ENCODE results near the gene PCIF1. TPM values are rescaled to one million over a fixed set of nuclear protein-coding genes. Genes with fewer than 3 reads are reported as not detected.
"Not testable (repeated sequence)": the region's sequence is repeated elsewhere in the genome, so short reads cannot be mapped to it uniquely, and the experiment has no call there.

The PCIF1 gene
- total and polyA plus RNA-seq, 4 donors, result 15.5 to 43.4 (median 32.9) TPM

DNA sequence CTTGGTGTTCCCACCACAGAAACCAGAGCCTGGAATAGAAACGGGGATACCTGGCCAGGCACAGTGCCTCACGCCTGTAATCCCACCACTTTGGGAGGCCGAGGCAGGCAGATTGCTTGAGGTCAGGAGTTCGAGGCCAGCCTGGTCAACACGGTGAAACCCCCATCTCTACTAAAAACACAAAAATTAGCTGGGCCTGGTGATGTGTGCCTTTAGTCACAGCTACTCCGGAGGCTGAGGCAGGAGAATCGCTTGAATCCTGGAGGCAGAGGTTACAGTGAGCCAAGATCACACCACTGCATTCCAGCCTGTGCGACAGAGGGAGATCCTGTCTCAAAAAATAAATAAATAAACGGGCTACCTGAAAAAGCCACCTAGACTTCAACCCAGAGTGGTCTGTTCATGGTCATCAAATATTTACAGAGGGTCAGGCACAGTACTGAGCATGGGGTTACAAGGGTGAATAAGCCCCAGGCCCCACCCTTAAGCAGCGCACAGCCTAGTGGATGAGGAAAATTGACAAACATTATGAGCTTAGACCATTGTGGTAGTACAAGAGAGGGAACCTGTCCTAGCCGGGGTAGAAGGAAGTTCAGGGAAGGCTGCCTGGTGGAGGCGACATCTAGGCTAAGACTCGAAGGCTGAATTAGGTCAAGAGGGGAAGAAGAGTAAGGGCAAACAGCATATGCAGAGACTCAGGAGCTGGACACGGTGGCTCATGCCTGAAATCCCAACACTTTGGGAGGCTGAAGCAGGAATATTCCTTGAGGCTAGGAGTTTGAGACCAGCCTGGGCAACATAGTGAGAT lies 7.2 kb upstream of the PCIF1 start:
- H3K4me3 ChIP-seq (ENCODE audit: low read length in 2 of 2), result no peak overlapping the region
- H3K27ac ChIP-seq (ENCODE audit: low read depth in 1 of 2, low read length in 2 of 2), result no peak overlapping the region
- no peak for DNase-seq
- H3K36me3 ChIP-seq (ENCODE audit: control insufficient read depth in 1 of 2, insufficient read depth in 2 of 2, low read length in 1 of 2), result no peaks in the 10 kb centered on the region
- no peaks in the 10 kb centered on the region for H3K4me1 ChIP-seq (ENCODE audit: control insufficient read depth in 1 of 2, insufficient read depth in 2 of 2, low read length in 2 of 2)
- no peaks in the 10 kb centered on the region for H3K27me3 ChIP-seq (ENCODE audit: control insufficient read depth in 1 of 2, insufficient read depth in 2 of 2, low read length in 1 of 2)
- ATAC-seq (ENCODE audit: low FRiP score), result no peak
- WGBS, 2 donors, result 81 to 83% methylated on average over 14 of the region's 14 CpGs
- intact Hi-C loops (cut with DNase I), result no loop called here
- no peaks in the 10 kb centered on the region for H3K9me3 ChIP-seq (ENCODE audit: control insufficient read depth, low read length)

DNA sequence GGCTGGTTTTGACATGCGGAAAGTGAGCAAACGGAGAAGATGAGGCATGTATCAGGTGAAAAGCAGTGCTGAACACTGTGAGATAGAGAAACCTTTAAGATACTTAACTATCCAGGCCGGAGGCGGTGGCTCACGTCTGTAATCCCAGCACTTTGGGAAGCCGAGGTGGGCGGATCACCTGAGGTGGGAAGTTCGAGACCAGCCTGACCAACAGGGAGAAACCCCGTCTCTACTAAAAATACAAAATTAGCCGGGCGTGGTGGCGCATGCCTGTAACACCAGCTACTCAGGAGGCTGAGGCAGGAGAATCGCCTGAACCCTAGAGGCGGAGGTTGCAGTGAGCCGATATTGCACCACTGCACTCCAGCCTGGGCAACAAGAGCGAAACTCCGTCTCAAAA lies 2.8 kb upstream of the PCIF1 start:
- not testable (repeated sequence) for ATAC-seq (ENCODE audit: low FRiP score); H3K27me3 ChIP-seq (ENCODE audit: control insufficient read depth in 1 of 2, insufficient read depth in 2 of 2, low read length in 1 of 2); H3K36me3 ChIP-seq (ENCODE audit: control insufficient read depth in 1 of 2, insufficient read depth in 2 of 2, low read length in 1 of 2); DNase-seq; H3K4me3 ChIP-seq (ENCODE audit: low read length in 2 of 2); H3K9me3 ChIP-seq (ENCODE audit: control insufficient read depth, low read length); H3K27ac ChIP-seq (ENCODE audit: low read depth in 1 of 2, low read length in 2 of 2); H3K4me1 ChIP-seq (ENCODE audit: control insufficient read depth in 1 of 2, insufficient read depth in 2 of 2, low read length in 2 of 2)
- intact Hi-C loops (cut with DNase I), result loop anchor here in 1 of 2 donors (10.0 kb wide), 1 partner anchor 137 kb away; the partner anchor contains the start of genes DNTTIP1 and WFDC3
- WGBS, 2 donors, result 95 to 96% methylated on average over 16 to 17 of the region's 17 CpGs

GRCh38 chr20:45933266-45934045 lies 1.0 kb upstream of the PCIF1 start:
- 23% methylated on average over 22 of the region's 22 CpGs for WGBS, 2 donors
- peak; percentile 41 for ATAC-seq (ENCODE audit: low FRiP score)

GRCh38 chr20:45934046-45934585 lies 367 bp upstream of the PCIF1 start:
- H3K4me1 ChIP-seq (ENCODE audit: control insufficient read depth in 1 of 2, insufficient read depth in 2 of 2, low read length in 2 of 2), result no peaks in the 10 kb centered on the region
- DNase-seq (peak; percentile 78 to 87), ATAC-seq (ENCODE audit: low FRiP score) (peak; percentile 56)
- WGBS, 2 donors, result 0% methylated on average over 28 to 34 of the region's 34 CpGs
- intact Hi-C loops (cut with DNase I), result loop anchor here (1.0 to 10.0 kb wide), 3 partner anchors 37 to 139 kb away; partner anchors contain the start of genes CTSA (in 1 of the 2), DNTTIP1 (in 1 of the 2), NEURL2 (in 1 of the 2) and WFDC3 (in 1 of the 2)
- H3K27me3 ChIP-seq (ENCODE audit: control insufficient read depth in 1 of 2, insufficient read depth in 2 of 2, low read length in 1 of 2), result no peaks in the 10 kb centered on the region
- no peaks in the 10 kb centered on the region for H3K9me3 ChIP-seq (ENCODE audit: control insufficient read depth, low read length)
- H3K4me3 ChIP-seq (ENCODE audit: low read length in 2 of 2), result peak overlapping the region; percentile 29 to 59
- H3K27ac ChIP-seq (ENCODE audit: low read depth in 1 of 2, low read length in 2 of 2), result peak overlapping the region in 1 of 2 donors; percentile 80
- H3K36me3 ChIP-seq (ENCODE audit: control insufficient read depth in 1 of 2, insufficient read depth in 2 of 2, low read length in 1 of 2), result peaks cover 0 to 7% of the 10 kb centered on the region in 2 donors

More at GRCh38 chr20:45933266-45934045, 1.0 kb upstream of the PCIF1 start:
- H3K36me3 ChIP-seq (ENCODE audit: control insufficient read depth in 1 of 2, insufficient read depth in 2 of 2, low read length in 1 of 2), result peaks cover 0 to 2% of the 10 kb centered on the region in 2 donors
- H3K9me3 ChIP-seq (ENCODE audit: control insufficient read depth, low read length), result no peaks in the 10 kb centered on the region
- peak overlapping the region; percentile 29 to 59 for H3K4me3 ChIP-seq (ENCODE audit: low read length in 2 of 2)
- no peaks in the 10 kb centered on the region for H3K4me1 ChIP-seq (ENCODE audit: control insufficient read depth in 1 of 2, insufficient read depth in 2 of 2, low read length in 2 of 2)
- no peaks in the 10 kb centered on the region for H3K27me3 ChIP-seq (ENCODE audit: control insufficient read depth in 1 of 2, insufficient read depth in 2 of 2, low read length in 1 of 2)
- intact Hi-C loops (cut with DNase I), result loop anchor here (1.0 to 10.0 kb wide), 3 partner anchors 37 to 139 kb away; partner anchors contain the start of genes CTSA (in 1 of the 2), DNTTIP1 (in 1 of the 2), NEURL2 (in 1 of the 2) and WFDC3 (in 1 of the 2)
- H3K27ac ChIP-seq (ENCODE audit: low read depth in 1 of 2, low read length in 2 of 2), result peak overlapping the region in 1 of 2 donors; percentile 80
- DNase-seq, result peak; percentile 85 to 86

DNA sequence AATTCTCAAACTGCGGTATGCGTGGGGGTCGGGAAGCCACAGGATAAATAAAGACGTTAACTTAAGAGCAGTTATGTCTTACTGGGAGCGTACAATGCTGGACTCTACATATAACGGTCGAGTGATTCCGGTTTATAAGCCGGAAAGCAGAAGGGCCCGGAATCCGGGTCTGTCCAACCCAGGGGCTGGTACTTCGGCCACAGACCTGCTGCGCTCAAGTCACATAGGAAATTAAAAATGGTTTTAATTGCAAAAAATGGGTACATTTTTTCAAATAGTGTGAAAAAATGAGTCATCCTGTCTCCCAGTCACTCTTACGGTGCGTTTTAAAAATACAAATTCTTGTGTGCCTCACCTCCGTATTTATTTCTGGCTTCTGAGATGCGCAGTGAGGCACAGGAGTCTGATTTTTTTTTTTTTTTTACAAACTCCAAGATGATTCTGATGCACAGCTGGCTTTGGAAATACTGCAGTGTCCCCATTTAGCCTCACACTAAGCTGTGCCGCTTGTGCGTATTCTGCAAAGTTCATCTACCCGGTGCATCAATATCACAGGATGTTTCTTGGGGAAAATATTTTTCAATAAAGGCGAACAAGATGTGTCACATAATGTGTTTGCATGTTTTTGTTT lies 1.0 kb downstream of the PCIF1 start:
- WGBS, 2 donors, result 10% methylated on average over 21 of the region's 21 CpGs
- no peak for DNase-seq
- no peaks in the 10 kb centered on the region for H3K9me3 ChIP-seq (ENCODE audit: control insufficient read depth, low read length)
- no peaks in the 10 kb centered on the region for H3K27me3 ChIP-seq (ENCODE audit: control insufficient read depth in 1 of 2, insufficient read depth in 2 of 2, low read length in 1 of 2)
- H3K36me3 ChIP-seq (ENCODE audit: control insufficient read depth in 1 of 2, insufficient read depth in 2 of 2, low read length in 1 of 2), result peaks cover 0 to 14% of the 10 kb centered on the region in 2 donors
- ATAC-seq (ENCODE audit: low FRiP score), result no peak
- no peaks in the 10 kb centered on the region for H3K4me1 ChIP-seq (ENCODE audit: control insufficient read depth in 1 of 2, insufficient read depth in 2 of 2, low read length in 2 of 2)
- peak overlapping the region; percentile 45 to 72 for H3K4me3 ChIP-seq (ENCODE audit: low read length in 2 of 2)
- intact Hi-C loops (cut with DNase I), result loop anchor here (1.0 to 10.0 kb wide), 4 partner anchors 23 to 141 kb away; partner anchors contain the start of genes DNTTIP1 (in 1 of the 2), PLTP (in 1 of the 2), WFDC3 (in 1 of the 2) and ZNF335 (in 1 of the 2)
- peak overlapping the region; percentile 33 to 34 for H3K27ac ChIP-seq (ENCODE audit: low read depth in 1 of 2, low read length in 2 of 2)

GRCh38 chr20:45937765-45938164 lies 3.3 kb downstream of the PCIF1 start:
- intact Hi-C loops (cut with DNase I), result loop anchor here in 1 of 2 donors (10.0 kb wide), 1 partner anchor 143 kb away; the partner anchor contains the start of genes DNTTIP1 and WFDC3
- H3K27me3 ChIP-seq (ENCODE audit: control insufficient read depth in 1 of 2, insufficient read depth in 2 of 2, low read length in 1 of 2), result no peaks in the 10 kb centered on the region
- WGBS, 2 donors, result 64 to 72% methylated on average over 2 of the region's 2 CpGs
- ATAC-seq (ENCODE audit: low FRiP score), result no peak
- DNase-seq, result no peak
- no peak overlapping the region for H3K27ac ChIP-seq (ENCODE audit: low read depth in 1 of 2, low read length in 2 of 2)
- no peak overlapping the region for H3K4me3 ChIP-seq (ENCODE audit: low read length in 2 of 2)
- no peaks in the 10 kb centered on the region for H3K9me3 ChIP-seq (ENCODE audit: control insufficient read depth, low read length)
- peaks cover 0 to 19% of the 10 kb centered on the region in 2 donors for H3K36me3 ChIP-seq (ENCODE audit: control insufficient read depth in 1 of 2, insufficient read depth in 2 of 2, low read length in 1 of 2)
- no peaks in the 10 kb centered on the region for H3K4me1 ChIP-seq (ENCODE audit: control insufficient read depth in 1 of 2, insufficient read depth in 2 of 2, low read length in 2 of 2)

- Histone ChIP-seq H3K4me3 (ENCODE audit: low read length in 2 of 2) (no peak overlapping the region), H3K9me3 (ENCODE audit: control insufficient read depth, low read length) (no peaks in the 10 kb centered on the region), H3K36me3 (ENCODE audit: control insufficient read depth in 1 of 2, insufficient read depth in 2 of 2, low read length in 1 of 2) (peaks cover 0 to 25% of the 10 kb centered on the region in 2 donors), H3K27me3 (ENCODE audit: control insufficient read depth in 1 of 2, insufficient read depth in 2 of 2, low read length in 1 of 2) (no peaks in the 10 kb centered on the region), H3K27ac (ENCODE audit: low read depth in 1 of 2, low read length in 2 of 2) (no peak overlapping the region), H3K4me1 (ENCODE audit: control insufficient read depth in 1 of 2, insufficient read depth in 2 of 2, low read length in 2 of 2) (no peaks in the 10 kb centered on the region)
- 80 to 84% methylated on average over 13 of the region's 13 CpGs for WGBS, 2 donors
- DNase-seq, result peak; percentile 41 to 72
- ATAC-seq (ENCODE audit: low FRiP score), result no peak
- intact Hi-C loops (cut with DNase I), result loop anchor here in 1 of 2 donors (10.0 kb wide), 1 partner anchor 144 kb away; the partner anchor contains the start of genes DNTTIP1 and WFDC3
Observed at GRCh38 chr20:45938727-45939438, 4.4 kb downstream of the PCIF1 start.

Measured in aorta (tissue), 5 donors.